ENCODE results near the gene GPT2. TPM values are rescaled to one million over a fixed set of nuclear protein-coding genes. Genes with fewer than 3 reads are reported as not detected.

GPT2 gene
- 25.7 and 36.3 TPM in 2 replicates for total RNA-seq

GRCh38 chr16:46883690-46884512, at the start of gene GPT2:
Gene GPT2 (plus strand): TSS chr16:46884362. CDS start chr16:46884716, 354 bp downstream.
- peak; percentile 82 for DNase-seq (ENCODE audit: low read depth)

GRCh38 chr16:46836534-46837530, 47.3 kb upstream of the GPT2 start:
- DNase-seq (ENCODE audit: low read depth) = no peak

GRCh38 chr16:46839986-46840443, 44.1 kb upstream of the GPT2 start:
- no peak for DNase-seq (ENCODE audit: low read depth)

- DNase-seq (ENCODE audit: low read depth) = no peak
Measured at GRCh38 chr16:46842192-46842895, 41.8 kb upstream of the GPT2 start.

GRCh38 chr16:46843898-46844642, 40.1 kb upstream of the GPT2 start:
- DNase-seq (ENCODE audit: low read depth) = no peak

GRCh38 chr16:46844771-46845170, 39.4 kb upstream of the GPT2 start:
- no peak for DNase-seq (ENCODE audit: low read depth)

- DNase-seq (ENCODE audit: low read depth) = no peak
Measured at GRCh38 chr16:46845952-46846351, 38.2 kb upstream of the GPT2 start.

GRCh38 chr16:46848768-46849764, 35.1 kb upstream of the GPT2 start:
- DNase-seq (ENCODE audit: low read depth) = no peak

- no peak for DNase-seq (ENCODE audit: low read depth)
Measured at GRCh38 chr16:46850619-46851555, 33.3 kb upstream of the GPT2 start.

- DNase-seq (ENCODE audit: low read depth) = no peak
Measured at GRCh38 chr16:46852130-46852529, 32.0 kb upstream of the GPT2 start.

- DNase-seq (ENCODE audit: low read depth) = peak; percentile 67
Measured at GRCh38 chr16:46853713-46854443, 30.3 kb upstream of the GPT2 start.

- no peak for DNase-seq (ENCODE audit: low read depth)
Measured at GRCh38 chr16:46854846-46855245, 29.3 kb upstream of the GPT2 start.

GRCh38 chr16:46855389-46855788, 28.8 kb upstream of the GPT2 start:
- no peak for DNase-seq (ENCODE audit: low read depth)

- peak; percentile 80 for DNase-seq (ENCODE audit: low read depth)
Measured at GRCh38 chr16:46857368-46857945, 26.7 kb upstream of the GPT2 start.

- DNase-seq (ENCODE audit: low read depth) = no peak
Measured at GRCh38 chr16:46858151-46858550, 26.0 kb upstream of the GPT2 start.

- peak; percentile 88 for DNase-seq (ENCODE audit: low read depth)
Measured at GRCh38 chr16:46859719-46860152, 24.4 kb upstream of the GPT2 start.
